GM10248 (cell line): ENCODE measurements around the gene KLK6.
A peak's percentile ranks its signal among the peaks of the same experiment; 100 is the strongest.

Source experiments
- CTCF ChIA-PET: fragments of 300-600 bp; sonication (Branson Sonifier 250); formaldehyde crosslinking; extraction: SDS; loops from one replicate; lab custom pipeline; 2021; ENCODE audit warnings: antibody characterized with exemption; lab: Yijun Ruan, JAX
- POLR2A ChIA-PET: fragments of 350-650 bp; sonication (Branson Sonifier 250); formaldehyde crosslinking; extraction: SDS; loops from one replicate; lab custom pipeline; 2020; ENCODE audit warnings: antibody characterized with exemption; lab: Yijun Ruan, JAX
- DNase-seq: peaks from one replicate; pipeline ENCODE4 v3.0.0; 2012; ENCODE audit errors: extremely low spot score
- CTCF ChIP-seq: IDR thresholded peaks from 2 replicates; pipeline ENCODE4 v1.5.1; 2012; ENCODE audit warnings: mild to moderate bottlenecking, low read depth; ENCODE audit errors: extremely low read depth, missing control alignments, control extremely low read depth

KLK6 gene

GRCh38 chr19:50969413-50969760, at the start of gene KLK6:
Gene KLK6, minus strand, starts transcription at chr19:50969591. Its CDS starts 1,487 bp downstream, at chr19:50968104.
- TF ChIP-seq CTCF: no peak
- ChIA-PET POLR2A (no interaction called here), CTCF (no interaction called here)
- no peak for DNase-seq

- CTCF ChIA-PET: interaction anchor here (4.6 kb wide), 1 partner anchor 77 kb away, joined by 19 read pairs; no protein-coding TSS in a partner anchor
- no peak for DNase-seq
- POLR2A ChIA-PET: interaction anchor here (0.6 kb wide), 1 partner anchor 214 kb away, joined by 4 read pairs; no protein-coding TSS in a partner anchor
- no peak for TF ChIP-seq CTCF
Observed at GRCh38 chr19:51018745-51019543, 49.6 kb upstream of the KLK6 start.

GRCh38 chr19:51016798-51017683, 47.6 kb upstream of the KLK6 start:
- CTCF ChIA-PET: interaction anchor here (1.0 to 1.1 kb wide), 2 partner anchors 79 to 461 kb away, joined by 3 read pairs; no protein-coding TSS in a partner anchor
- POLR2A ChIA-PET: no interaction called here
- peak; percentile 24 for TF ChIP-seq CTCF
- DNase-seq: peak; percentile 86

GRCh38 chr19:51015691-51016267, 46.4 kb upstream of the KLK6 start:
- TF ChIP-seq CTCF: no peak
- DNase-seq: no peak
- ChIA-PET CTCF (interaction anchor here (1.0 to 1.1 kb wide), 2 partner anchors 81 to 459 kb away, joined by 3 read pairs; no protein-coding TSS in a partner anchor), POLR2A (no interaction called here)

GRCh38 chr19:51014242-51014641, 44.9 kb upstream of the KLK6 start:
- ChIA-PET POLR2A (no interaction called here), CTCF (no interaction called here)
- TF ChIP-seq CTCF: no peak

GRCh38 chr19:51012661-51013190, 43.3 kb upstream of the KLK6 start:
- CTCF ChIA-PET: no interaction called here
- no peak for TF ChIP-seq CTCF
- POLR2A ChIA-PET: no interaction called here
- no peak for DNase-seq

More at GRCh38 chr19:51014242-51014641, 44.9 kb upstream of the KLK6 start:
- DNase-seq: no peak
